Fibroblast of lung (primary cell): ENCODE data around the gene RIMKLA.

ENCODE experiments used
- EZH2 ChIP-seq: IDR thresholded peaks from 2 replicates; pipeline ENCODE4 v1.5.1; 2012; ENCODE audit warnings: low read length, control low read depth, mild to moderate bottlenecking; ENCODE audit errors: missing control alignments
- TF ChIP-seq, protein P1 (sequence below), 2 donors: IDR thresholded peaks in 1 of 2; conservative IDR thresholded peaks in 1 of 2; 1 replicate in 1 of 2; 2 replicates in 1 of 2; pipeline ENCODE4 v1.5.1; 2011 to 2012; ENCODE audit warnings: low read length in 2 of 2, control low read depth in 1 of 2, inconsistent platforms in 1 of 2, low read depth in 1 of 2, mild to moderate bottlenecking in 1 of 2

- TF ChIP-seq, protein P1, sequence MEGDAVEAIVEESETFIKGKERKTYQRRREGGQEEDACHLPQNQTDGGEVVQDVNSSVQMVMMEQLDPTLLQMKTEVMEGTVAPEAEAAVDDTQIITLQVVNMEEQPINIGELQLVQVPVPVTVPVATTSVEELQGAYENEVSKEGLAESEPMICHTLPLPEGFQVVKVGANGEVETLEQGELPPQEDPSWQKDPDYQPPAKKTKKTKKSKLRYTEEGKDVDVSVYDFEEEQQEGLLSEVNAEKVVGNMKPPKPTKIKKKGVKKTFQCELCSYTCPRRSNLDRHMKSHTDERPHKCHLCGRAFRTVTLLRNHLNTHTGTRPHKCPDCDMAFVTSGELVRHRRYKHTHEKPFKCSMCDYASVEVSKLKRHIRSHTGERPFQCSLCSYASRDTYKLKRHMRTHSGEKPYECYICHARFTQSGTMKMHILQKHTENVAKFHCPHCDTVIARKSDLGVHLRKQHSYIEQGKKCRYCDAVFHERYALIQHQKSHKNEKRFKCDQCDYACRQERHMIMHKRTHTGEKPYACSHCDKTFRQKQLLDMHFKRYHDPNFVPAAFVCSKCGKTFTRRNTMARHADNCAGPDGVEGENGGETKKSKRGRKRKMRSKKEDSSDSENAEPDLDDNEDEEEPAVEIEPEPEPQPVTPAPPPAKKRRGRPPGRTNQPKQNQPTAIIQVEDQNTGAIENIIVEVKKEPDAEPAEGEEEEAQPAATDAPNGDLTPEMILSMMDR (conservative IDR thresholded peaks at IDR 0.05 in 1 of 2, IDR thresholded peaks at IDR 0.05 in 1 of 2; ENCODE audit: low read depth in 1 of 2, low read length in 2 of 2) = no peak
- no peak for TF ChIP-seq EZH2
Measured at GRCh38 chr1:42350086-42350485, 30.5 kb upstream of the RIMKLA start.
